Transverse colon (tissue), 4 donors: ENCODE measurements around the gene JPT1.

Source experiments
- CTCF ChIP-seq, 5 experiments: fragments of 200-600 bp in 3 of 5; fragments of 450-650 bp in 2 of 5; sonication (generic) in 3 of 5; IDR thresholded peaks; 1 replicate in 2 of 5; 2 replicates in 3 of 5; pipeline ENCODE4 v1.5.1; 2016 to 2017; ENCODE audit warnings: antibody characterized with exemption in 5 of 5, inconsistent platforms in 3 of 5, mild to moderate bottlenecking in 2 of 5, moderate library complexity in 1 of 5
- POLR2A ChIP-seq: fragments of 450-650 bp; IDR thresholded peaks from one replicate; pipeline ENCODE4 v1.6.1; 2016; ENCODE audit warnings: antibody characterized with exemption, mild to moderate bottlenecking, moderate library complexity
- POLR2AphosphoS5 ChIP-seq, 3 donors: sonication (generic); formaldehyde crosslinking; IDR thresholded peaks; one replicate each; pipeline ENCODE4 v1.6.1; 2016; ENCODE audit warnings: antibody characterized with exemption in 3 of 3

DNA sequence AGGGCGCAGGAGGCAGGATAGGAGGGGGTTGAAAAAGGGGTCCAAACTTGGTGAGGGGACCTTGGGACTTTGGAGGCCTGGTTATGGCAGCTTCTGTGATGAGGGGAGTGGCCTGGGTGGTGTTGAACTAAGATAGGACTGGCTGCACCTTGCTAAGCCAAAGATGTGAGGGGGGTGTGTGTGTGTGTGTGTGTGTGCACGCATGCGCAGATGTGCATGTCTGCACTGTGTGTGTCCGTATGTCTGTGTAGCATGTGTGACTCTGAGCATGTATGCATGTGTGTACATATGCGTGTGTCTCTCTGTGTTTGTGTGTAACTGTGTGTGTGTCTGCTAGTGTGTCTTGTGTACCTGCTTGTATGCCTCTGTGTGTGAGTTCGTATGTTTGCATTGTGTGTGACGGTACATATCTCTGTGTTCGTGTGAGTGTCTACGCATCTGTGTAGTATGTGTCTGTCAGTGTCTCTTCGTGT lies 62.4 kb downstream of the JPT1 start:
- TF ChIP-seq POLR2AphosphoS5 (IDR thresholded peaks at IDR 0.05) (peak in 1 of 3 donors; percentile 51), POLR2A (no peak), CTCF (IDR thresholded peaks at IDR 0.05) (peak in 1 of 5 experiments; percentile 8)
